ENCODE measurements around the gene RAB31.

RAB31 gene

DNA sequence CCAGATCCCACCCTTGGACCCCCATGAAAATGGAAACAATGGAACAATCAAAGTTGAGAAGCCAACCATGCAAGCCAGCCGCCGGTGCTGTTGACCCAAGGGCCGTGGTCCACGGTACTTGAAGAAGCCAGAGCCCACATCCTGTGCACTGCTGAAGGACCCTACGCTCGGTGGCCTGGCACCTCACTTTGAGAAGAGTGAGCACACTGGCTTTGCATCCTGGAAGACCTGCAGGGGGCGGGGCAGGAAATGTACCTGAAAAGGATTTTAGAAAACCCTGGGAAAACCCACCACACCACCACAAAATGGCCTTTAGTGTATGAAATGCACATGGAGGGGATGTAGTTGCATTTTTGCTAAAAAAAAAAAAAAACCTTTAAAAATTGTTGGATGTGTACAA is 151.1 kb downstream of the RAB31 start:
- in situ Hi-C loops (cut with MboI; ENCODE audit: low sequenced_read_pairs, unreplicated experiment), result loop anchor here (25.0 kb wide), 1 partner anchor 103 kb away; no protein-coding TSS in a partner anchor
- TF ChIP-seq, protein P1, sequence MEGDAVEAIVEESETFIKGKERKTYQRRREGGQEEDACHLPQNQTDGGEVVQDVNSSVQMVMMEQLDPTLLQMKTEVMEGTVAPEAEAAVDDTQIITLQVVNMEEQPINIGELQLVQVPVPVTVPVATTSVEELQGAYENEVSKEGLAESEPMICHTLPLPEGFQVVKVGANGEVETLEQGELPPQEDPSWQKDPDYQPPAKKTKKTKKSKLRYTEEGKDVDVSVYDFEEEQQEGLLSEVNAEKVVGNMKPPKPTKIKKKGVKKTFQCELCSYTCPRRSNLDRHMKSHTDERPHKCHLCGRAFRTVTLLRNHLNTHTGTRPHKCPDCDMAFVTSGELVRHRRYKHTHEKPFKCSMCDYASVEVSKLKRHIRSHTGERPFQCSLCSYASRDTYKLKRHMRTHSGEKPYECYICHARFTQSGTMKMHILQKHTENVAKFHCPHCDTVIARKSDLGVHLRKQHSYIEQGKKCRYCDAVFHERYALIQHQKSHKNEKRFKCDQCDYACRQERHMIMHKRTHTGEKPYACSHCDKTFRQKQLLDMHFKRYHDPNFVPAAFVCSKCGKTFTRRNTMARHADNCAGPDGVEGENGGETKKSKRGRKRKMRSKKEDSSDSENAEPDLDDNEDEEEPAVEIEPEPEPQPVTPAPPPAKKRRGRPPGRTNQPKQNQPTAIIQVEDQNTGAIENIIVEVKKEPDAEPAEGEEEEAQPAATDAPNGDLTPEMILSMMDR (IDR thresholded peaks at IDR 0.05; ENCODE audit: borderline replicate concordance, control extremely low read depth, extremely low read depth, insufficient read depth, missing control alignments), result no peak

DNA sequence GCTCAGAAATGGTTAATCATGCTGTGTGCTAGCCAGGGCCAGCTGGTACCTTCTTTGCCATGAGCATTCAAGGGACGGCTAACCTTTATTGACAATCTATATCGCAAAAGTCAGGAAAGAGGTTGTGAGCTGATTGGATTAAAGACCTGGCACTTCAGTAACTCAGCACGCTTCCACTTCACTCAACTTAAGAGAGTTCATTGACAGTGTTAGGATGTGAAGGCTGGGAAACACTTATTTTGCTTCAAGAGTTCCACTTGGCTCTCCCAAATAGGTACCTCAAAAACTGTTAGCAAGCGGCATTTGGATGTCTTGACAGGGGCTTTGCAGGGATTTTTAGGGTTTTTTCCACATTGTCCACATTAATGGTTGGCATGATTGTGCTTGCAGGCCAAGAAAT is 152.6 kb downstream of the RAB31 start:
- in situ Hi-C loops (cut with MboI; ENCODE audit: low sequenced_read_pairs, unreplicated experiment), result loop anchor here (25.0 kb wide), 1 partner anchor 102 kb away; no protein-coding TSS in a partner anchor
- TF ChIP-seq, protein P1 (IDR thresholded peaks at IDR 0.05; ENCODE audit: borderline replicate concordance, control extremely low read depth, extremely low read depth, insufficient read depth, missing control alignments), result no peak
- DNase-seq (ENCODE audit: low spot score), result no peak

More for the DNA sequence above, 151.1 kb downstream of the RAB31 start:
- no peak for DNase-seq (ENCODE audit: low spot score)

DNA sequence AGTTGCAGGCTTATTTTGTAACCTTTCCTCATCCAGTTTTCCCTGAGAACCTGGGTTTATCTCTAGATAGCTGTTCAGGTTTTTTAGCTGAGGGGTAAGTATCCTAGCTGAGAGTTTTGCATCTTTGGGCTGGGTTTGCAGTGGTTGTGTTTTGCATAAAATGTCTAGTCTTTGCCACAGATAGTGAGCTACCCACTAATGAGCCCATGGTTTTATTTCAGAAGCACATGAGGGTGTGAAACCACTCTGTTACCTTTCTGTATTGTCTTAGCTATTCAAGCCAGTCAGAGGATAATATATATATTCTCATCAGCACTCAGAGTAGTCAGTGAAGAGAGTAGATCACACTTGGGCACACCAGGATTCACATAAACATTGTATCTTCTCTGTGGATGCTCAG is 153.1 kb downstream of the RAB31 start:
- TF ChIP-seq, protein P1 (IDR thresholded peaks at IDR 0.05; ENCODE audit: borderline replicate concordance, control extremely low read depth, extremely low read depth, insufficient read depth, missing control alignments), result no peak
- in situ Hi-C loops (cut with MboI; ENCODE audit: low sequenced_read_pairs, unreplicated experiment), result loop anchor here (25.0 kb wide), 1 partner anchor 101 kb away; no protein-coding TSS in a partner anchor
- DNase-seq (ENCODE audit: low spot score), result no peak

DNA sequence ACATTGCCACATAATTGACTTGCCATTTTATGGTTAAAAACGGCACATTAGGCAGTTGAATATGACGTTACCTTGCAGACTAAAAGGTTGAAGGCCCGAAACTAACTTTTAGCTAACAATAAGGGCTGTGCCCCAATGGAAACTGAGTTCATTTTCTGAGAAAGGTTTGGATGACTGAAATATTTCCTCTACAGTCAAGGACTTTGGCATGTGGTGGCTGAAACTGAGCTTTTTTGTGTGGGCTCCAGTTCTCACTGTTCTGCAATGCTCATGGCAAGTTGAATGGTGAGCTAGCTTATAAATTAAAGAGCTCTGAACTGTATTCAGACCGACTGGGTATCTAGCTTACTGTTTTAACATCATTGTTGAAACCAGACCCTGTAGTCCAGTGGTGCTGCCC is 153.8 kb downstream of the RAB31 start:
- DNase-seq (ENCODE audit: low spot score), result no peak
- in situ Hi-C loops (cut with MboI; ENCODE audit: low sequenced_read_pairs, unreplicated experiment), result loop anchor here (25.0 kb wide), 1 partner anchor 100 kb away; no protein-coding TSS in a partner anchor

DNA sequence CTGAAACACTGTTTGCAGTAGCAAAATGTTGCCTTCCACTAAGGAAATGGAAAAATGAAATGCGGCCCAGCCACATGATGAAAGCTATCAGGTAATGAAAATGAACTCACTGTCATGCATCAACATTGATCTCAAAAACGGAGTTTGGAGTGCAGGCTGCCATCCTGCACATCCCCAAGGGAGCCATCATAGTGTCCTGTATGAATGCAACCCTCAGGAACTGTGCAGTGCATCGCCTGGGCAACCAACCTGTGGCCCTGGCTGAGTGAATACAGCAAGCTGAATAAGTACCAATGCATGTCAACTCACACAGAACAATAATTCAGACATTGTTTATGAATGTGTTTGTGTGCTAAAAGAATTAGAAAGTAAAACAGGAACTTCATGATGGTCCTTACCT is 154.6 kb downstream of the RAB31 start:
- TF ChIP-seq, protein P1 (IDR thresholded peaks at IDR 0.05; ENCODE audit: borderline replicate concordance, control extremely low read depth, extremely low read depth, insufficient read depth, missing control alignments), result no peak
- DNase-seq (ENCODE audit: low spot score), result no peak
- in situ Hi-C loops (cut with MboI; ENCODE audit: low sequenced_read_pairs, unreplicated experiment), result loop anchor here (25.0 kb wide), 1 partner anchor 100 kb away; no protein-coding TSS in a partner anchor

More for the DNA sequence above, 153.8 kb downstream of the RAB31 start:
- TF ChIP-seq, protein P1 (IDR thresholded peaks at IDR 0.05; ENCODE audit: borderline replicate concordance, control extremely low read depth, extremely low read depth, insufficient read depth, missing control alignments), result no peak

DNA sequence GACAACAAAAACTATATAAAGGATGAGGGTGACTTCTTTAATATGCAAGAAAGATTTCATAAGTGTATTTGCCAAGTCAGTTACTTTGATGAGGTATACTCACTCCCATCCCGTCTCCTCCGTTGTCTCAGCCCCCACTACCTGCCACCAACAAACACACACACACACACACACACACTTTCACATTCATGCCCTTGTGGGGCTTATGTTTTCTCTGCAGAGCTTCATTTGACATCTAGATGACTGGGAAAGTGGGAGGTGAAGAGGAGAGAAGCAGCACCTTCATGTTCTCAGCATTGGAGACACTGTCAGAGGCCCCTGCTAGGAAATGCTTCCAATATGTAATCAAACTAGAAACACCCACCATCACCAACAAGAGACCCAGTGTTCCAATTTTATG is 155.2 kb downstream of the RAB31 start:
- in situ Hi-C loops (cut with MboI; ENCODE audit: low sequenced_read_pairs, unreplicated experiment), result loop anchor here (25.0 kb wide), 1 partner anchor 99 kb away; no protein-coding TSS in a partner anchor

More for the DNA sequence above, 155.2 kb downstream of the RAB31 start:
- TF ChIP-seq, protein P1 (IDR thresholded peaks at IDR 0.05; ENCODE audit: borderline replicate concordance, control extremely low read depth, extremely low read depth, insufficient read depth, missing control alignments), result no peak
- no peak for DNase-seq (ENCODE audit: low spot score)
